OCI-LY3 (cell line): ENCODE data around the gene STMP1.
A peak's percentile ranks its signal among the peaks of the same experiment; 100 is the strongest.

Experiments
- H2AFZ ChIP-seq: fragments of 200-600, 300-600 bp; shearing (Covaris generic); 2 replicates; pipeline ENCODE4 v1.6.0; 2014; ENCODE audit warnings: antibody characterized with exemption, low read depth, low read length
- H3K27ac ChIP-seq: fragments of 200-600, 300-600 bp; sonication (generic); 2 replicates; pipeline ENCODE4 v1.5.1; 2014; ENCODE audit warnings: mild to moderate bottlenecking, low read length, moderate library complexity, mixed read lengths
- H3K27me3 ChIP-seq: fragments of 200-600, 300-600 bp; sonication (generic); 2 replicates; pipeline ENCODE4 v1.6.1; 2014; ENCODE audit warnings: low read depth, low read length, mixed read lengths
- H3K36me3 ChIP-seq: fragments of 200-600, 300-600 bp; sonication (generic); replicated peaks from 2 replicates; pipeline ENCODE3; 2014; ENCODE audit warnings: low read depth, low read length, mixed read lengths
- H3K4me1 ChIP-seq: fragments of 300-600, 200-600 bp; sonication (generic); 2 replicates; pipeline ENCODE4 v1.6.1; 2014; ENCODE audit warnings: low read length, mixed read lengths
- H3K4me2 ChIP-seq: fragments of 200-600, 300-600 bp; sonication (generic); 2 replicates; pipeline ENCODE4 v1.6.1; 2014; ENCODE audit warnings: low read length, mixed read lengths
- H3K4me3 ChIP-seq: fragments of 300-600, 200-600 bp; sonication (generic); 2 replicates; pipeline ENCODE4 v1.5.1; 2014; ENCODE audit warnings: antibody characterized with exemption, mild to moderate bottlenecking, low read length, moderate library complexity
- H3K79me2 ChIP-seq: fragments of 300-600, 200-600 bp; shearing (Covaris generic); 2 replicates; pipeline ENCODE4 v1.6.1; 2014; ENCODE audit warnings: mild to moderate bottlenecking, low read length, mixed read lengths
- H3K9ac ChIP-seq: fragments of 300-600, 200-600 bp; shearing (Covaris generic); 2 replicates; pipeline ENCODE4 v1.6.0; 2014; ENCODE audit warnings: mild to moderate bottlenecking, low read length, moderate library complexity
- H3K9me3 ChIP-seq: fragments of 200-600, 300-600 bp; shearing (Covaris generic); 2 replicates; pipeline ENCODE4 v1.6.1; 2014; ENCODE audit warnings: low read length, mixed read lengths; ENCODE audit not compliant: insufficient read depth
- H4K20me1 ChIP-seq: fragments of 200-600, 300-600 bp; sonication (generic); 2 replicates; pipeline ENCODE4 v1.6.1; 2016; ENCODE audit warnings: low read length, mixed read lengths; ENCODE audit not compliant: insufficient read depth
- EZH2phosphoT487 ChIP-seq: fragments of 200-600 bp; shearing (Covaris generic); IDR thresholded peaks from 2 replicates; pipeline ENCODE4 v1.6.1; 2018; ENCODE audit warnings: antibody characterized with exemption, mixed run types, low read depth
- TF ChIP-seq, protein P1 (sequence below): fragments of 200-600, 300-600 bp; sonication (generic); IDR thresholded peaks from 2 replicates; pipeline ENCODE4 v1.5.1; 2014; ENCODE audit warnings: antibody characterized with exemption, low read length, low read depth

The STMP1 gene

DNA sequence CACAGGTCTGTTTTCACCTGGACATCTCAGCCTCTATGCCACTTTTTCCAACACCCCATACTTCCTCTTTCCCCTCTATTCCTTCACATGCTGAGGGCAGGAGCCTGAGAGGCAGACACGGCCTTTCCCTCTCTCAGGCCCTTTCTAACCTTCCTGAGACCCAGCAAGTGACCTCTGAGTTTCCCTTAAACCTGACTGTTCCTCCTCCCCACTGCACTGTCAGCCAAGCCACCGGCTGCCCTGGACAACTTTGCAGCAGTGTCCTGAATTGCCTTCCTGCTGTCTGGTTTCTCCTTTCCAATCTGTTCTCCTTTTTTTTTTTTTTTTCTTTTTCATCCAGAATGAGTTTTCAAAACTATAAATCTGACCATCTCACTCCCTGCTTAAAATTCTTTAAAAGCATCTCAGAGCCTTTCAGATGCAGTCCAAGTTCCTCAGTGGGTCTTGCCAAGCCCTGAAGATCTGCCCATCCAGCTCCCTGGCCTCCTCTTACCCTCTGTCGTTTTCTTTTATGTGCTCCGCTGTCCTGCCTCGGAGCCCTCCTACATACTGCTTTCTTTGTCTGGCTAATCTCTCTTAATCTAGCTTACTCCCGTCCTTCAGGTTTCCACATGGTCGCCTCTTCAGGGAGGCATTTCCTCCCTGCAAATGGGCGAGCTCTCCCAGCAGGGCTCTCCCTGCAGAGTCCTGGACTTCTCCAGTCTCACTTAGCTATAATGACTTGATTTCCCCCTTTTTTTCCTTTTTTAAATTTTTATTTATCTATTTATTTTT lies 35.1 kb downstream of the STMP1 start:
- Histone ChIP-seq H3K36me3 (no peaks in the 10 kb centered on the region), H3K79me2 (no peaks in the 10 kb centered on the region), H3K9me3 (no peaks in the 10 kb centered on the region), H2AFZ (no peak overlapping the region), H3K4me2 (no peak overlapping the region), H3K4me1 (no peaks in the 10 kb centered on the region), H3K9ac (no peak overlapping the region), H3K4me3 (no peak overlapping the region), H3K27ac (no peak overlapping the region), H4K20me1 (no peaks in the 10 kb centered on the region), H3K27me3 (no peaks in the 10 kb centered on the region)
- no peak for TF ChIP-seq EZH2phosphoT487
- TF ChIP-seq, protein P1, sequence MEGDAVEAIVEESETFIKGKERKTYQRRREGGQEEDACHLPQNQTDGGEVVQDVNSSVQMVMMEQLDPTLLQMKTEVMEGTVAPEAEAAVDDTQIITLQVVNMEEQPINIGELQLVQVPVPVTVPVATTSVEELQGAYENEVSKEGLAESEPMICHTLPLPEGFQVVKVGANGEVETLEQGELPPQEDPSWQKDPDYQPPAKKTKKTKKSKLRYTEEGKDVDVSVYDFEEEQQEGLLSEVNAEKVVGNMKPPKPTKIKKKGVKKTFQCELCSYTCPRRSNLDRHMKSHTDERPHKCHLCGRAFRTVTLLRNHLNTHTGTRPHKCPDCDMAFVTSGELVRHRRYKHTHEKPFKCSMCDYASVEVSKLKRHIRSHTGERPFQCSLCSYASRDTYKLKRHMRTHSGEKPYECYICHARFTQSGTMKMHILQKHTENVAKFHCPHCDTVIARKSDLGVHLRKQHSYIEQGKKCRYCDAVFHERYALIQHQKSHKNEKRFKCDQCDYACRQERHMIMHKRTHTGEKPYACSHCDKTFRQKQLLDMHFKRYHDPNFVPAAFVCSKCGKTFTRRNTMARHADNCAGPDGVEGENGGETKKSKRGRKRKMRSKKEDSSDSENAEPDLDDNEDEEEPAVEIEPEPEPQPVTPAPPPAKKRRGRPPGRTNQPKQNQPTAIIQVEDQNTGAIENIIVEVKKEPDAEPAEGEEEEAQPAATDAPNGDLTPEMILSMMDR: no peak

DNA sequence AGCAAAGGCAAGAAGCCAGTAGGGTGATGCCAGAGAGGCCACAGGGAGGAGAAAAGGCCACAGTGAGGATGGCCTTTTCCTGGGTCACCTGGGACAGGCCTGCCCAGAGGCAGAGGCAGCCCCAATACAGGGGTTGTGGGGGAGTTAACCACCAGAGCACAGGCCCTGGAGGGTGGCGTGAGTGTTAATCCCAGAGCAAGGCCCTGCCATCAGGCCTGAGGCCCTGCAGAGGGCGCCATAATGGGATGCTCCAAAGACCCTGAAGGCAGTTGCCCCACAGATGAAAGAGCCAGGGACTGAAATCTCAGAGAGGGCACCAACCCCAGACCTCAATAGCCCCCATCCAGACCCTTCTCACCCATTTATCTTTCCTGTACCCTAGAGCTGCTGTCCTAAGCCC lies 41.8 kb downstream of the STMP1 start:
- no peak overlapping the region for H2AFZ ChIP-seq
- H3K27ac ChIP-seq: no peak overlapping the region
- H3K4me2 ChIP-seq: no peak overlapping the region
- H3K9me3 ChIP-seq: no peaks in the 10 kb centered on the region
- no peaks in the 10 kb centered on the region for H4K20me1 ChIP-seq
- no peaks in the 10 kb centered on the region for H3K79me2 ChIP-seq
- TF ChIP-seq, protein P1: peak; percentile 34
- TF ChIP-seq EZH2phosphoT487: no peak
- no peak overlapping the region for H3K9ac ChIP-seq
- no peaks in the 10 kb centered on the region for H3K4me1 ChIP-seq
- H3K27me3 ChIP-seq: no peaks in the 10 kb centered on the region
- H3K36me3 ChIP-seq: no peaks in the 10 kb centered on the region
- H3K4me3 ChIP-seq: no peak overlapping the region

- Histone ChIP-seq H3K4me2 (no peak overlapping the region), H4K20me1 (no peaks in the 10 kb centered on the region), H3K36me3 (no peaks in the 10 kb centered on the region), H3K27ac (no peak overlapping the region), H3K27me3 (no peaks in the 10 kb centered on the region), H2AFZ (no peak overlapping the region), H3K4me3 (no peak overlapping the region), H3K9me3 (no peaks in the 10 kb centered on the region), H3K79me2 (no peaks in the 10 kb centered on the region), H3K9ac (no peak overlapping the region), H3K4me1 (no peaks in the 10 kb centered on the region)
- TF ChIP-seq EZH2phosphoT487: no peak
- TF ChIP-seq, protein P1: no peak
Measured at GRCh38 chr7:135704698-135705097, 42.4 kb downstream of the STMP1 start.

DNA sequence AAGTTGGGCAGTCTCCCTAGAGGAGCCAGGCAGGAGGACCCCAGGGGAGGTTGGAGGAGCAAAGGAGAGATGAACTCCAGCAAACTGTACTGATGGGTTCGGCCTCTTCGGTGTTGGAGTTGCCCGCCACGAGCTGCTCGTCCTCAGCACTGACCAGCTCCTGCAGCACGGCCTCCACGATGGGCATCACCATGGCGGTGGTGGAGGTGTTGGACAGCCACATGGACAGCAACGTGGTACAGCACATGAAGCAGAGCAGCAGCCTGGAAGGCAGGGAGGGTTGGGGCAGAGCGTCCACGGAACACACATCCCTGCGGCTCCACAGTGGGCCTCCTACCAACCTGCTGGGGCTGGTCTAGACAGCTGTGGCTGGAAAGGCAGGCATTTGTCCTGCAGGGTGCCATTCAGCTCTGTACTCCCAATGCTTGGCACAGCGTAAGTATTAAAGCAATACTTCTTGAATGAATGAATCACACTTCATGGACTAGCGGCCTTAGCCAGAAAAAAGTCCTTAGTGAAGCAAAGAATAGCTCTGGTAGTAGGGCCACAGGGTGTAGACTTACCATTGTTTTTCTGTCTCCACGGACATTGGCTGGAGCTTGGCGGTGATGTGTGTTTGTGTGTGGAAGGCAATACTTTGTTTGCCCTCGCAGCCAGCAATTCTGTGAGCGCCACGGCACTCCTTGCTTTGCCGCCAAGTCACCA lies 43.9 kb downstream of the STMP1 start:
- H3K27ac ChIP-seq: no peak overlapping the region
- no peak for TF ChIP-seq EZH2phosphoT487
- TF ChIP-seq, protein P1: no peak
- no peaks in the 10 kb centered on the region for H3K27me3 ChIP-seq
- no peaks in the 10 kb centered on the region for H3K79me2 ChIP-seq
- no peak overlapping the region for H3K4me2 ChIP-seq
- H3K36me3 ChIP-seq: no peaks in the 10 kb centered on the region
- H3K4me1 ChIP-seq: peaks cover 2% of the 10 kb centered on the region; the same call in 1 of the 2 replicates
- H3K9ac ChIP-seq: no peak overlapping the region
- no peaks in the 10 kb centered on the region for H3K9me3 ChIP-seq
- no peak overlapping the region for H2AFZ ChIP-seq
- H4K20me1 ChIP-seq: no peaks in the 10 kb centered on the region
- H3K4me3 ChIP-seq: no peak overlapping the region
